ENCODE data around the gene CD53. TPM values are rescaled to one million over a fixed set of nuclear protein-coding genes. Genes with fewer than 3 reads are reported as not detected.
"Not testable (repeated sequence)": the region's sequence is repeated elsewhere in the genome, so short reads cannot be mapped to it uniquely, and the experiment has no call there.

CD53 gene, protein sequence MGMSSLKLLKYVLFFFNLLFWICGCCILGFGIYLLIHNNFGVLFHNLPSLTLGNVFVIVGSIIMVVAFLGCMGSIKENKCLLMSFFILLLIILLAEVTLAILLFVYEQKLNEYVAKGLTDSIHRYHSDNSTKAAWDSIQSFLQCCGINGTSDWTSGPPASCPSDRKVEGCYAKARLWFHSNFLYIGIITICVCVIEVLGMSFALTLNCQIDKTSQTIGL
- total RNA-seq (2022) (not detected in 2 replicates), Bru-seq, nascent RNA (percentile 3 among the genes with signal in this experiment), BruChase-seq, experiment 1, labeled RNA remaining after a 2-hour chase (percentile 8 among the genes with signal in this experiment), BruChase-seq, experiment 2, labeled RNA remaining after a 6-hour chase (not detected)
- long read RNA-seq, result 0 reads

DNA sequence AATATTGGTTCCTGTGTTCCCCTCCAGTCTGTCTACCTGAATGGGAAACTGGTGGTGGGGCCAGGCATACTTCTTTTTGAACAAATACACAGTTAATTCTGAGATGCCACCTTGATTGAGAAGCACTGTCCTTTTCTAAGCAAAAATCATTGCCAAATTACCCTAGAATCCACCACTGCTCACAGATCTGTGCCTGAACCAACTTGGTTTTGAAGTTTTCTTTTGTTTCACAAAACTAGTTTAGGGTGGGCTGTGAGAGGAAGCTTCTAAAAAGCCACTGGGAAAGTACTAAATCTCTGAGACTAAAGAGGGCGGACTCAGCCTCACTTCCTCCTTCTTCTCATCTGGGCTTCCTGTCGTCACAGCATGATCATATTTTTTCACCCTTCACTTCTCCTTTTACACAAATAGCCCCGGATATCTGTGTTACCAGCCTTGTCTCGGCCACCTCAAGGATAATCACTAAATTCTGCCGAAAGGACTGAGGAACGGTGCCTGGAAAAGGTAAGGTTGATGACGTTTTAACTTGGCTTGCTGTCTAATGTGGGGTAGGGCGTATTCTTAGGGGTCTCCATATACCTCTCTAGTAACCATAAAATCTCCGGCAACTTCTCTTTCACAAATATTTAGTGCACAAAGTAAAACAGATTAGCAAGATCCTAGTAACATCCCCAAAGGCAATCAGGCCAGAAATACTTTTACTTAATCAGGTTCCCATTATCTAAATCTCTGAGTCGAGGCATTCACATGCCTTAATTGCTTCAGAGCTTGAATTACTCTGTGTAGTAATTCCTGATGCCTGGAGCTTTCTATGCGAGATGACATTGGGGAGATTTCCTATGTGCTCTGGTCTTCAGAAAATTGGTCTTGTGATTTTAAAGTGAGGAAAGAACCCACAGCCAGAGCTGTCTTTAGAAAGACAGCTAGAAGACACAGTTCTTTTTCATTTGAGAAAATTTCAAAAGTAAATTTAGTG is at the start of gene CD53:
Gene CD53, plus strand, starts transcription at position 404 of the 976 bp plus-strand sequence. CDS start 18,261 bp downstream, outside the sequence.
- no peak for DNase-seq
- no TSS peak for BruUV-seq (replicated peaks)
- CTCF ChIA-PET, result no interaction called here
- H3K27ac Mint-ChIP-seq (ENCODE audit: unreplicated experiment), result no peak within 1 kb of the TSS
- TF ChIP-seq, protein P1, sequence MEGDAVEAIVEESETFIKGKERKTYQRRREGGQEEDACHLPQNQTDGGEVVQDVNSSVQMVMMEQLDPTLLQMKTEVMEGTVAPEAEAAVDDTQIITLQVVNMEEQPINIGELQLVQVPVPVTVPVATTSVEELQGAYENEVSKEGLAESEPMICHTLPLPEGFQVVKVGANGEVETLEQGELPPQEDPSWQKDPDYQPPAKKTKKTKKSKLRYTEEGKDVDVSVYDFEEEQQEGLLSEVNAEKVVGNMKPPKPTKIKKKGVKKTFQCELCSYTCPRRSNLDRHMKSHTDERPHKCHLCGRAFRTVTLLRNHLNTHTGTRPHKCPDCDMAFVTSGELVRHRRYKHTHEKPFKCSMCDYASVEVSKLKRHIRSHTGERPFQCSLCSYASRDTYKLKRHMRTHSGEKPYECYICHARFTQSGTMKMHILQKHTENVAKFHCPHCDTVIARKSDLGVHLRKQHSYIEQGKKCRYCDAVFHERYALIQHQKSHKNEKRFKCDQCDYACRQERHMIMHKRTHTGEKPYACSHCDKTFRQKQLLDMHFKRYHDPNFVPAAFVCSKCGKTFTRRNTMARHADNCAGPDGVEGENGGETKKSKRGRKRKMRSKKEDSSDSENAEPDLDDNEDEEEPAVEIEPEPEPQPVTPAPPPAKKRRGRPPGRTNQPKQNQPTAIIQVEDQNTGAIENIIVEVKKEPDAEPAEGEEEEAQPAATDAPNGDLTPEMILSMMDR (IDR thresholded peaks at IDR 0.05; ENCODE audit: insufficient read depth in 1 of 2, low read depth in 1 of 2, low read length in 1 of 2, severe bottlenecking in 1 of 2, unreplicated experiment in 1 of 2), result no peak
- no peaks in the 10 kb centered on the region for H3K4me1 Mint-ChIP-seq (ENCODE audit: low read depth, unreplicated experiment)
- Histone ChIP-seq H3K4me1 (no peaks in the 10 kb centered on the region), H3K4me3 (ENCODE audit: low read depth, low read length) (no peak within 1 kb of the TSS), H3K36me3 (ENCODE audit: control insufficient read depth, insufficient read depth, low read length) (no peaks in the 10 kb centered on the region), H3K9me3 (no peaks in the 10 kb centered on the region), H3K27me3 (replicated peaks; ENCODE audit: control insufficient read depth, insufficient read depth, low read length) (no peaks in the 10 kb centered on the region)
- intact Hi-C loops (cut with micrococcal nuclease; ENCODE audit: unreplicated experiment), result no loop called here
- no peaks in the 10 kb centered on the region for H3K9me3 Mint-ChIP-seq (ENCODE audit: unreplicated experiment)
- no peaks in the 10 kb centered on the region for H3K36me3 Mint-ChIP-seq (ENCODE audit: insufficient read depth, unreplicated experiment)
- POLR2A ChIA-PET, result no interaction called here
- no peaks in the 10 kb centered on the region for H3K27me3 Mint-ChIP-seq (ENCODE audit: insufficient read depth, unreplicated experiment)
- no peak within 1 kb of the TSS for H3K4me3 Mint-ChIP-seq (ENCODE audit: unreplicated experiment)

DNA sequence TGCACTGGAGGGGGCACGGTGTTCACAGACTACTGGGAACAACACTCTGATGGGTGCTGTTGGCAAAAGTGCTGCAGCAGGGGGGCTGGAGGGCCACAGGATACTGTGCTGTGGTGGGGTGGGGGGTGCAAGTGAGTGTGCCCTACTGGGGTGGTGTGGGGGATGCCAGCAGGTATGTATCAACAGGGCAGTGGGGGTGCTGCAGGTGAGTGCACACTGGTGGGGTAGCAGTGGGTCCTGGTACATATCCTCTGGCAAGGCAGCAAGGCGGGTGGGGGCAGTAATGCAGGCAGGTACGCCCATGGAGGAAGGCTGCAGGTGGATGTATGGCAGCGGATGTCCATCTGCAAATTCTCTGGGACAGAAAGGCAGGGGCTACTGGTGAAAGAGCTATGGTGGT is 48.8 kb upstream of the CD53 start:
- Mint-ChIP-seq H3K4me1 (ENCODE audit: low read depth, unreplicated experiment) (no peaks in the 10 kb centered on the region), H3K27ac (ENCODE audit: unreplicated experiment) (no peak overlapping the region), H3K4me3 (ENCODE audit: unreplicated experiment) (no peak overlapping the region), H3K27me3 (ENCODE audit: insufficient read depth, unreplicated experiment) (peaks cover 13% of the 10 kb centered on the region), H3K36me3 (ENCODE audit: insufficient read depth, unreplicated experiment) (no peaks in the 10 kb centered on the region), H3K9me3 (ENCODE audit: unreplicated experiment) (no peaks in the 10 kb centered on the region)
- Histone ChIP-seq H3K4me1 (no peaks in the 10 kb centered on the region), H3K36me3 (ENCODE audit: control insufficient read depth, insufficient read depth, low read length) (no peaks in the 10 kb centered on the region), H3K4me3 (ENCODE audit: low read depth, low read length) (no peak overlapping the region), H3K27me3 (replicated peaks; ENCODE audit: control insufficient read depth, insufficient read depth, low read length) (no peaks in the 10 kb centered on the region), H3K9me3 (no peaks in the 10 kb centered on the region)
- DNase-seq, result no peak
- no TSS peak for BruUV-seq (replicated peaks)
- TF ChIP-seq, protein P1 (IDR thresholded peaks at IDR 0.05; ENCODE audit: insufficient read depth in 1 of 2, low read depth in 1 of 2, low read length in 1 of 2, severe bottlenecking in 1 of 2, unreplicated experiment in 1 of 2), result no peak
- ChIA-PET POLR2A (no interaction called here), CTCF (interaction anchor here (0.7 kb wide), 1 partner anchor 206 kb away, joined by 10 read pairs; no protein-coding TSS in a partner anchor)
- intact Hi-C loops (cut with micrococcal nuclease; ENCODE audit: unreplicated experiment), result no loop called here

DNA sequence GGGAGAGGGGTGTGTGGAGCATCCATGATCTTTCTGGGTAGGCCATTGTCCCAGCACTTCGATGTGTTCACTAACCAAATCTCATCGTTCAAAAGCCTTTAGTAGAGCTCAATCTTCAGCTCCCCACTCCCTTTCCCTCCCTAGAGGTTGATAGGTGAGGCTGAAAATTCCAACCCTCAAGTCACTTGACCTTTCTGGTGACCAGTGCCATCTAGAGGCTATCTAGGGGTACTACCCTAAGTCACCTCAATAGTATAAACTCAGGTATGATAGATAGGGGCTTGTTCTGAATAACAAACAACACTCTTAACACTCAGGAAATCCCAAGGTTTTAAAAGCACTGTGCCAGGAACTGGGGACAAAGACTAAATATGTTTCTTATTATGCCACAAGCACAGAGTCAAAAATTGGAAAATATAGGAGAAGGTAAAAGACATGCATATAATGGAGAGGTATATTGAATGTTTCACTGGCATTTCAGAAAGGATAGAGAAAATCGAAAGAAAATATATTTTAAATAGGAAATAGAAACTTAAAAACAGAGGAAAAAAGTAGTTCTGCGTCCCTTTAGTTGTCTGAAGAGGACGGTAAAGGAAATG is 42.9 kb upstream of the CD53 start:
- Histone ChIP-seq H3K4me3 (ENCODE audit: low read depth, low read length) (no peak overlapping the region), H3K9me3 (no peaks in the 10 kb centered on the region), H3K4me1 (no peaks in the 10 kb centered on the region), H3K27me3 (replicated peaks; ENCODE audit: control insufficient read depth, insufficient read depth, low read length) (no peaks in the 10 kb centered on the region), H3K36me3 (ENCODE audit: control insufficient read depth, insufficient read depth, low read length) (no peaks in the 10 kb centered on the region)
- Mint-ChIP-seq H3K27me3 (ENCODE audit: insufficient read depth, unreplicated experiment) (peaks cover 13% of the 10 kb centered on the region), H3K36me3 (ENCODE audit: insufficient read depth, unreplicated experiment) (no peaks in the 10 kb centered on the region), H3K4me3 (ENCODE audit: unreplicated experiment) (no peak overlapping the region), H3K27ac (ENCODE audit: unreplicated experiment) (no peak overlapping the region), H3K9me3 (ENCODE audit: unreplicated experiment) (no peaks in the 10 kb centered on the region), H3K4me1 (ENCODE audit: low read depth, unreplicated experiment) (no peaks in the 10 kb centered on the region)
- BruUV-seq (replicated peaks), result no TSS peak
- TF ChIP-seq, protein P1 (IDR thresholded peaks at IDR 0.05; ENCODE audit: insufficient read depth in 1 of 2, low read depth in 1 of 2, low read length in 1 of 2, severe bottlenecking in 1 of 2, unreplicated experiment in 1 of 2), result peak; percentile 41 to 67
- peak in 1 of 2 experiments; percentile 46 for DNase-seq
- intact Hi-C loops (cut with micrococcal nuclease; ENCODE audit: unreplicated experiment), result no loop called here
- CTCF ChIA-PET, result interaction anchor here (1.0 to 1.4 kb wide), 2 partner anchors 162 to 195 kb away, joined by 3 read pairs; no protein-coding TSS in a partner anchor
- POLR2A ChIA-PET, result no interaction called here

DNA sequence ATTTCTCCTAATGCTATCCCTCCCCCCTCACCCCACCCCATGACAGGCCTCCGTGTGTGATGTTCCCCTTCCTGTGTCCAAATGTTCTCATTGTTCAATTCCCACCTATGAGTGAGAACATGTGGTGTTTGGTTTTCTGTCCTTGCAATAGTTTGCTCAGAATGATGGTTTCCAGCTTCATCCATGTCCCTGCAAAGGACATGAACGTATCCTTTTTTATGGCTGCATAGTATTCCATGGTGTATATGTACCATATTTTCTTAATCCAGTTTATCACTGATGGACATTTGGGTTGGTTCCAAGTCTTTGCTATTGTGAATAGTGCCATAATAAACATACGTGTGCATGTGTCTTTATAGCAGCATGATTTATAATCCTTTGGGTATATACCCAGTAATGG is 39.2 kb upstream of the CD53 start:
- not testable (repeated sequence) for H3K27me3 Mint-ChIP-seq (ENCODE audit: insufficient read depth, unreplicated experiment)

More for the DNA sequence above, 39.2 kb upstream of the CD53 start:
- H3K36me3 ChIP-seq (ENCODE audit: control insufficient read depth, insufficient read depth, low read length); H3K4me1 ChIP-seq; POLR2A ChIA-PET; H3K36me3 Mint-ChIP-seq (ENCODE audit: insufficient read depth, unreplicated experiment); H3K9me3 Mint-ChIP-seq (ENCODE audit: unreplicated experiment); BruUV-seq (replicated peaks); H3K27me3 ChIP-seq (replicated peaks; ENCODE audit: control insufficient read depth, insufficient read depth, low read length); H3K4me3 Mint-ChIP-seq (ENCODE audit: unreplicated experiment); H3K4me1 Mint-ChIP-seq (ENCODE audit: low read depth, unreplicated experiment); intact Hi-C loops (cut with micrococcal nuclease; ENCODE audit: unreplicated experiment); H3K9me3 ChIP-seq; DNase-seq; H3K27ac Mint-ChIP-seq (ENCODE audit: unreplicated experiment); H3K4me3 ChIP-seq (ENCODE audit: low read depth, low read length); CTCF ChIA-PET: not testable (repeated sequence)
